ENCODE results near the gene DENND11.

The DENND11 gene

GRCh38 chr7:141702047-141702567, at the start of gene DENND11:
TSS of gene DENND11 (minus strand) at chr7:141702166. CDS start at chr7:141702153, 13 bp downstream.
- Histone ChIP-seq H3K27me3 (replicated peaks; ENCODE audit: insufficient read depth, low read length) (0 out of 2 replicates have a peak, but pooled peaks cover 12% of the 10 kb centered on the region), H3K79me2 (ENCODE audit: low read length) (0 out of 2 replicates have a peak, but pooled peaks cover 7% of the 10 kb centered on the region), H2AFZ (ENCODE audit: low read length) (peak within 1 kb of the TSS; percentile 49), H3K27ac (ENCODE audit: low read length) (no peak within 1 kb of the TSS), H3F3A (ENCODE audit: insufficient read depth, low read length) (peaks cover 5% of the 10 kb centered on the region; the same call in 1 of the 2 replicates), H3K9me3 (replicated peaks; ENCODE audit: insufficient read depth, low read length) (no peaks in the 10 kb centered on the region), H3K4me2 (ENCODE audit: low read depth, low read length) (peak within 1 kb of the TSS; percentile 61), H4K20me1 (ENCODE audit: insufficient read depth, low read length) (no peaks in the 10 kb centered on the region), H3K36me3 (replicated peaks; ENCODE audit: insufficient read depth, low read length) (no peaks in the 10 kb centered on the region), H3K9ac (ENCODE audit: low read length) (peak within 1 kb of the TSS; percentile 47; the same call in 1 of the 2 replicates), H3K4me3 (ENCODE audit: low read length) (peak within 1 kb of the TSS; percentile 66), H3K9me2 (replicated peaks; ENCODE audit: insufficient read depth, low read length) (no peaks in the 10 kb centered on the region), H3K4me1 (ENCODE audit: low read length) (peaks cover 8% of the 10 kb centered on the region)
- TF ChIP-seq CTCF (IDR thresholded peaks at IDR 0.05; ENCODE audit: low read length) (no peak), EZH2phosphoT487 (IDR thresholded peaks at IDR 0.05; ENCODE audit: low read length) (no peak), EZH2 (optimal IDR thresholded peaks at IDR 0.05; ENCODE audit: low read depth, low read length) (no peak)
- DNase-seq = peak; percentile 68

GRCh38 chr7:141748396-141748795, 46.4 kb upstream of the DENND11 start:
- H4K20me1 ChIP-seq (ENCODE audit: insufficient read depth, low read length) = no peaks in the 10 kb centered on the region
- no peaks in the 10 kb centered on the region for H3K4me1 ChIP-seq (ENCODE audit: low read length)
- H3K4me3 ChIP-seq (ENCODE audit: low read length) = no peak overlapping the region
- no peaks in the 10 kb centered on the region for H3K9me2 ChIP-seq (replicated peaks; ENCODE audit: insufficient read depth, low read length)
- H3K9ac ChIP-seq (ENCODE audit: low read length) = no peak overlapping the region
- no peaks in the 10 kb centered on the region for H3K27me3 ChIP-seq (replicated peaks; ENCODE audit: insufficient read depth, low read length)
- TF ChIP-seq EZH2 (optimal IDR thresholded peaks at IDR 0.05; ENCODE audit: low read depth, low read length) (no peak), CTCF (IDR thresholded peaks at IDR 0.05; ENCODE audit: low read length) (no peak), EZH2phosphoT487 (IDR thresholded peaks at IDR 0.05; ENCODE audit: low read length) (no peak)
- H3F3A ChIP-seq (ENCODE audit: insufficient read depth, low read length) = no peaks in the 10 kb centered on the region; the same call in 1 of the 2 replicates
- no peaks in the 10 kb centered on the region for H3K9me3 ChIP-seq (replicated peaks; ENCODE audit: insufficient read depth, low read length)
- no peak overlapping the region for H2AFZ ChIP-seq (ENCODE audit: low read length)
- DNase-seq = no peak
- H3K27ac ChIP-seq (ENCODE audit: low read length) = no peak overlapping the region
- H3K4me2 ChIP-seq (ENCODE audit: low read depth, low read length) = no peak overlapping the region
- H3K79me2 ChIP-seq (ENCODE audit: low read length) = 0 out of 2 replicates have a peak, but pooled peaks cover 5% of the 10 kb centered on the region
- H3K36me3 ChIP-seq (replicated peaks; ENCODE audit: insufficient read depth, low read length) = peaks cover 51% of the 10 kb centered on the region

GRCh38 chr7:141744131-141744530, 42.2 kb upstream of the DENND11 start:
- DNase-seq = no peak
- Histone ChIP-seq H3K36me3 (replicated peaks; ENCODE audit: insufficient read depth, low read length) (peaks cover 30% of the 10 kb centered on the region; the same call in 1 of the 2 replicates), H3F3A (ENCODE audit: insufficient read depth, low read length) (no peaks in the 10 kb centered on the region; the same call in 1 of the 2 replicates), H4K20me1 (ENCODE audit: insufficient read depth, low read length) (no peaks in the 10 kb centered on the region), H3K4me2 (ENCODE audit: low read depth, low read length) (no peak overlapping the region), H3K79me2 (ENCODE audit: low read length) (peaks cover 40% of the 10 kb centered on the region), H3K27ac (ENCODE audit: low read length) (no peak overlapping the region), H3K4me1 (ENCODE audit: low read length) (peaks cover 6% of the 10 kb centered on the region), H3K27me3 (replicated peaks; ENCODE audit: insufficient read depth, low read length) (no peaks in the 10 kb centered on the region), H3K9me2 (replicated peaks; ENCODE audit: insufficient read depth, low read length) (no peaks in the 10 kb centered on the region), H3K9me3 (replicated peaks; ENCODE audit: insufficient read depth, low read length) (no peaks in the 10 kb centered on the region), H3K9ac (ENCODE audit: low read length) (no peak overlapping the region), H3K4me3 (ENCODE audit: low read length) (no peak overlapping the region), H2AFZ (ENCODE audit: low read length) (no peak overlapping the region)
- TF ChIP-seq CTCF (IDR thresholded peaks at IDR 0.05; ENCODE audit: low read length) = no peak
- TF ChIP-seq EZH2 (optimal IDR thresholded peaks at IDR 0.05; ENCODE audit: low read depth, low read length) = no peak
- TF ChIP-seq EZH2phosphoT487 (IDR thresholded peaks at IDR 0.05; ENCODE audit: low read length) = no peak

Data from MM.1S (cell line).